Progenitor cell of endocrine pancreas (in vitro differentiated cells): ENCODE data around the gene HS3ST3A1. TPM values are rescaled to one million over a fixed set of nuclear protein-coding genes. Genes with fewer than 3 reads are reported as not detected.

Experiments used
- DNase-seq: peaks from one replicate; pipeline ENCODE4 v3.0.0; 2021; ENCODE audit warnings: low spot score; ENCODE audit not compliant: unreplicated experiment
- H3K27ac Mint-ChIP-seq: 2 replicates; pipeline ENCODE4 v1.8.0; 2021; ENCODE audit warnings: mild to moderate bottlenecking, moderate library complexity, mixed read lengths
- H3K27me3 Mint-ChIP-seq: 2 replicates; pipeline ENCODE4 v1.8.0; 2021; ENCODE audit warnings: mixed read lengths
- H3K36me3 Mint-ChIP-seq: 2 replicates; pipeline ENCODE4 v1.8.0; 2022; ENCODE audit warnings: mixed read lengths; ENCODE audit not compliant: insufficient read depth
- H3K4me1 Mint-ChIP-seq: 2 replicates; pipeline ENCODE4 v1.8.0; 2021; ENCODE audit warnings: low read depth, mixed read lengths
- H3K4me3 Mint-ChIP-seq: 2 replicates; pipeline ENCODE4 v1.8.0; 2021; ENCODE audit warnings: low read depth, mild to moderate bottlenecking, moderate library complexity, mixed read lengths
- H3K9me3 Mint-ChIP-seq: 2 replicates; pipeline ENCODE4 v1.8.0; 2021; ENCODE audit warnings: low read depth, mixed read lengths
- CTCF ChIP-seq: fragments of 200-600 bp; sonication (generic); IDR thresholded peaks from one replicate; pipeline ENCODE4 v1.5.0; 2021; ENCODE audit warnings: antibody characterized with exemption, mild to moderate bottlenecking; ENCODE audit not compliant: unreplicated experiment
- long read RNA-seq: library from polyadenylated mRNA; unstranded; transcript quantifications from one replicate; pipeline ENCODE4 v2.0.0, GENCODE V29; 2020
- total RNA-seq: library from RNA; stranded (reverse); gene quantifications from 2 replicates; pipeline ENCODE4 v1.2.1, GENCODE V29; 2021

HS3ST3A1 gene
- 6.9 and 8.8 TPM in 2 replicates for total RNA-seq
- long read RNA-seq, partial matches to known transcripts, result 0 of 2 reads
- long read RNA-seq, other reads (novel, unspliced or antisense), result 2 of 2 reads

- Mint-ChIP-seq H3K27me3 (peaks cover 18% of the 10 kb centered on the region), H3K4me3 (peak within 1 kb of the TSS; percentile 95), H3K9me3 (no peaks in the 10 kb centered on the region), H3K27ac (peak within 1 kb of the TSS; percentile 91), H3K4me1 (peaks cover 28% of the 10 kb centered on the region), H3K36me3 (peaks cover 1% of the 10 kb centered on the region)
- peak; percentile 69 for DNase-seq
- no peak for TF ChIP-seq CTCF
Measured at GRCh38 chr17:13601776-13602551, at the start of gene HS3ST3A1. Gene HS3ST3A1, minus strand, starts transcription at chr17:13601929. Its CDS starts 800 bp downstream, at chr17:13601129.

- Mint-ChIP-seq H3K9me3 (no peaks in the 10 kb centered on the region), H3K27ac (no peak overlapping the region), H3K36me3 (no peaks in the 10 kb centered on the region), H3K4me1 (no peaks in the 10 kb centered on the region), H3K4me3 (no peak overlapping the region), H3K27me3 (peaks cover under 1% of the 10 kb centered on the region)
- DNase-seq, result no peak
- no peak for TF ChIP-seq CTCF
Measured at GRCh38 chr17:13650096-13650675, 48.5 kb upstream of the HS3ST3A1 start.

DNA sequence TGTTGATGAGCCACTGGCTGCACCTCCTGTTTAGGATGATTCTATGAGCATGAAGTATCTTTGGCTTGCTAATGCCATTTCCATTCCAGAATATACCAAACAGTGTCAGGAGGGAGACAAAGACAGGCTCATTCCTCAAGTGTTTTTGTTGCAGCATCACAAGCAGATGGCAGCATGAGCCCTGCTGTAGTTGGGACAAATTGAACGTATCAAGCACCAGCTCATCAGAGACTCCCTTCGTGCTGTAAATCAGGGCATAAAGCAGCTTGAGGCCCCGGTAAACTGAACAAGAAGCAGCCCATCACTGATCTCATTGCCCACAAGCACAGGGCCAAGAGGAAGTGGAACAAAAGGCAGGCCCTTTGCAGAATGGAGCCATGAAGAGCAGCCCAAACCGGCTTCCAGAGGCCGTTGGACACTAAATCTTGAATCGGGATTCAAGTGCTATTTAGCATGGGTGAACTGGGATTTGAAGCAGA is 45.9 kb upstream of the HS3ST3A1 start:
- DNase-seq, result no peak
- peaks cover 10% of the 10 kb centered on the region for H3K27me3 Mint-ChIP-seq
- no peak overlapping the region for H3K27ac Mint-ChIP-seq
- no peaks in the 10 kb centered on the region for H3K9me3 Mint-ChIP-seq
- TF ChIP-seq CTCF, result no peak
- no peak overlapping the region for H3K4me3 Mint-ChIP-seq
- peaks cover 2% of the 10 kb centered on the region for H3K4me1 Mint-ChIP-seq
- H3K36me3 Mint-ChIP-seq, result no peaks in the 10 kb centered on the region

DNA sequence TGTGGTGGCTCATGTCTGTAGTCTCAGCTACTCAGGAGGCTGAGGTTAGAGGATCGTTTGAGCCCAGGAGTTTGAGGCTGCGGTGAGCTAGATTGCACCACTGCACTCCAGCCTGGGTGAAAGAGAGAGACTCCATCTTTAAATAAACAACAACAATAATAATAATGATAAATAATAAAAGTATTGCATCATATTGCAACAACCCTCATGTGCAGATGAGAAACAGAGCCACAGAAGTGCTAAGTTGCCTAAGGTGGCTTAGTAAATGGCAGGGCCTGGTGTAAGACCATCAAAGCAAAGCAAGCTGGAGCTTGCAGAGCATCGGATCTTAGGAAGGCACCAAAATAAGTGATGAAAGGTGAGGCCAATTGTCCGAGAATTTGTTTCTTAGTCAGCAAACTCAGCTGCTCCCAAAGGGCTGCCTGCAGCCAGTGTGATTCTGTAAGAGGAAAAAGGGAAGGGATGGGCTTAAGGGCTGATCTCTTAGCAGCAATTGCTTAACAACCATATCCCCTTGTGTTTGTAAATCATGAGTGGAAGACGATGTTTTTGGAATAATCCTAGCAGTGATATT is 45.3 kb upstream of the HS3ST3A1 start:
- H3K36me3 Mint-ChIP-seq, result no peaks in the 10 kb centered on the region
- H3K4me3 Mint-ChIP-seq, result no peak overlapping the region
- DNase-seq, result no peak
- H3K4me1 Mint-ChIP-seq, result peaks cover 2% of the 10 kb centered on the region
- H3K27ac Mint-ChIP-seq, result no peak overlapping the region
- H3K27me3 Mint-ChIP-seq, result peaks cover 10% of the 10 kb centered on the region
- TF ChIP-seq CTCF, result no peak
- H3K9me3 Mint-ChIP-seq, result no peaks in the 10 kb centered on the region

GRCh38 chr17:13646411-13646810 is 44.7 kb upstream of the HS3ST3A1 start:
- TF ChIP-seq CTCF, result no peak
- Mint-ChIP-seq H3K9me3 (no peaks in the 10 kb centered on the region), H3K36me3 (no peaks in the 10 kb centered on the region), H3K4me1 (peaks cover 2% of the 10 kb centered on the region), H3K4me3 (no peak overlapping the region), H3K27ac (no peak overlapping the region), H3K27me3 (peaks cover 10% of the 10 kb centered on the region)
- DNase-seq, result no peak
